WTC11 (cell line): ENCODE results near the gene TSC22D4. TPM values are rescaled to one million over a fixed set of nuclear protein-coding genes. Genes with fewer than 3 reads are reported as not detected.

ENCODE experiments used
- ATAC-seq: fragments of 200-7000 bp; cut with Tn5 transposase; 2 replicates; pipeline ENCODE4 v1.10.0; 2021; ENCODE audit warnings: mild to moderate bottlenecking, moderate library complexity
- CTCF ChIA-PET: fragments of 300-600 bp; sonication (Branson Sonifier 250); formaldehyde crosslinking; loops from one replicate; lab custom pipeline; 2021; ENCODE audit warnings: antibody characterized with exemption; lab: Charles Lee
- POLR2A ChIA-PET: fragments of 350-600 bp; sonication (Branson Sonifier 250); formaldehyde crosslinking; loops from one replicate; lab custom pipeline; 2021; ENCODE audit warnings: antibody characterized with exemption; lab: Charles Lee
- DNase-seq: peaks from one replicate; pipeline ENCODE4 v3.0.0; 2021; ENCODE audit warnings: low spot score
- H3K27ac Mint-ChIP-seq: 2 replicates; pipeline ENCODE4 v1.8.0; 2021; ENCODE audit warnings: mixed read lengths
- H3K27me3 Mint-ChIP-seq: 2 replicates; pipeline ENCODE4 v1.8.0; 2021; ENCODE audit warnings: low read depth, mild to moderate bottlenecking, moderate library complexity, mixed read lengths
- H3K36me3 Mint-ChIP-seq: 2 replicates; pipeline ENCODE4 v1.8.0; 2021; ENCODE audit warnings: mixed read lengths
- H3K4me1 Mint-ChIP-seq: 2 replicates; pipeline ENCODE4 v1.8.0; 2022; ENCODE audit warnings: mixed read lengths
- H3K4me3 Mint-ChIP-seq: 2 replicates; pipeline ENCODE4 v1.8.0; 2021; ENCODE audit warnings: mild to moderate bottlenecking, moderate library complexity, mixed read lengths
- H3K9me3 Mint-ChIP-seq: 2 replicates; pipeline ENCODE4 v1.8.0; 2021; ENCODE audit warnings: mixed read lengths
- ATF6 ChIP-seq: sonication (generic); formaldehyde crosslinking; IDR thresholded peaks from 2 replicates; pipeline ENCODE4 v1.8.1; 2023; ENCODE audit warnings: mild to moderate bottlenecking, missing genetic modification reagents
- ESRRA ChIP-seq: sonication (generic); formaldehyde crosslinking; IDR thresholded peaks from 2 replicates; pipeline ENCODE4 v1.8.1; 2022; ENCODE audit warnings: mild to moderate bottlenecking, missing genetic modification reagents, borderline replicate concordance
- FOXK1 ChIP-seq: sonication (generic); formaldehyde crosslinking; IDR thresholded peaks from 2 replicates; pipeline ENCODE4 v1.8.0; 2022; ENCODE audit warnings: mild to moderate bottlenecking, moderate library complexity, missing genetic modification reagents
- HMGA2 ChIP-seq: fragments of 250-450 bp; sonication (Bioruptor Pico); IDR thresholded peaks from 2 replicates; pipeline ENCODE4 v1.4.0; 2021; ENCODE audit warnings: mild to moderate bottlenecking, moderate library complexity
- IRF2 ChIP-seq: sonication (generic); formaldehyde crosslinking; IDR thresholded peaks from 2 replicates; pipeline ENCODE4 v1.8.0; 2022; ENCODE audit warnings: low read depth, missing genetic modification reagents, borderline replicate concordance
- JAZF1 ChIP-seq: fragments of 250-450 bp; sonication (Bioruptor Pico); IDR thresholded peaks from 2 replicates; pipeline ENCODE4 v1.9.0; 2021; ENCODE audit warnings: moderate library complexity, mild to moderate bottlenecking, inconsistent platforms
- JUN ChIP-seq: sonication (generic); formaldehyde crosslinking; IDR thresholded peaks from 2 replicates; pipeline ENCODE4 v1.8.0; 2023; ENCODE audit warnings: mild to moderate bottlenecking, missing genetic modification reagents
- NFATC4 ChIP-seq: fragments of 250-450 bp; sonication (Bioruptor Pico); IDR thresholded peaks from 2 replicates; pipeline ENCODE4 v1.9.0; 2021; ENCODE audit warnings: mild to moderate bottlenecking
- NFYB ChIP-seq: sonication (generic); formaldehyde crosslinking; conservative IDR thresholded peaks from 2 replicates; pipeline ENCODE4 v1.8.0; 2022; ENCODE audit warnings: low read depth, missing genetic modification reagents
- NR2C2 ChIP-seq: sonication (generic); formaldehyde crosslinking; IDR thresholded peaks from 2 replicates; pipeline ENCODE4 v1.8.0; 2022; ENCODE audit warnings: mild to moderate bottlenecking, missing genetic modification reagents
- RORB ChIP-seq: fragments of 250-450 bp; sonication (Bioruptor Pico); IDR thresholded peaks from 2 replicates; pipeline ENCODE4 v1.9.0; 2021; ENCODE audit warnings: mild to moderate bottlenecking
- SMAD3 ChIP-seq: sonication (generic); formaldehyde crosslinking; IDR thresholded peaks from 2 replicates; pipeline ENCODE4 v1.8.0; 2022; ENCODE audit warnings: missing genetic modification reagents, mild to moderate bottlenecking, borderline replicate concordance
- TP53 ChIP-seq: sonication (generic); formaldehyde crosslinking; IDR thresholded peaks from 2 replicates; pipeline ENCODE4 v1.8.1; 2023; ENCODE audit warnings: mild to moderate bottlenecking, missing genetic modification reagents
- ZMAT4 ChIP-seq: fragments of 250-450 bp; sonication (Bioruptor Pico); IDR thresholded peaks from 2 replicates; pipeline ENCODE4 v1.9.0; 2021; ENCODE audit warnings: mild to moderate bottlenecking
- ZNF219 ChIP-seq: sonication (generic); formaldehyde crosslinking; IDR thresholded peaks from 2 replicates; pipeline ENCODE4 v1.8.0; 2023; ENCODE audit warnings: missing genetic modification reagents, mild to moderate bottlenecking, borderline replicate concordance
- ZNF416 ChIP-seq: fragments of 250-450 bp; sonication (Bioruptor Pico); IDR thresholded peaks from 2 replicates; pipeline ENCODE4 v1.9.0; 2021; ENCODE audit warnings: mild to moderate bottlenecking, inconsistent platforms
- ZSCAN18 ChIP-seq: fragments of 250-450 bp; sonication (Bioruptor Pico); IDR thresholded peaks from 2 replicates; pipeline ENCODE4 v2.1.2; 2022; ENCODE audit warnings: mild to moderate bottlenecking, moderate library complexity
- total RNA-seq: library from RNA; stranded (reverse); gene quantifications from 3 replicates; pipeline ENCODE4 v1.2.3, GENCODE V29; 2021
- TF ChIP-seq, protein P1 (sequence below): sonication (generic); formaldehyde crosslinking; IDR thresholded peaks from 2 replicates; pipeline ENCODE4 v1.8.1; 2023; ENCODE audit warnings: mild to moderate bottlenecking, missing genetic modification reagents
- TF ChIP-seq, protein P2 (sequence below): sonication (generic); formaldehyde crosslinking; conservative IDR thresholded peaks from 2 replicates; pipeline ENCODE4 v1.8.1; 2022; ENCODE audit warnings: mild to moderate bottlenecking, missing genetic modification reagents

Gene TSC22D4
- total RNA-seq, 1 experiment from 2014 or later = 34.5 TPM

DNA sequence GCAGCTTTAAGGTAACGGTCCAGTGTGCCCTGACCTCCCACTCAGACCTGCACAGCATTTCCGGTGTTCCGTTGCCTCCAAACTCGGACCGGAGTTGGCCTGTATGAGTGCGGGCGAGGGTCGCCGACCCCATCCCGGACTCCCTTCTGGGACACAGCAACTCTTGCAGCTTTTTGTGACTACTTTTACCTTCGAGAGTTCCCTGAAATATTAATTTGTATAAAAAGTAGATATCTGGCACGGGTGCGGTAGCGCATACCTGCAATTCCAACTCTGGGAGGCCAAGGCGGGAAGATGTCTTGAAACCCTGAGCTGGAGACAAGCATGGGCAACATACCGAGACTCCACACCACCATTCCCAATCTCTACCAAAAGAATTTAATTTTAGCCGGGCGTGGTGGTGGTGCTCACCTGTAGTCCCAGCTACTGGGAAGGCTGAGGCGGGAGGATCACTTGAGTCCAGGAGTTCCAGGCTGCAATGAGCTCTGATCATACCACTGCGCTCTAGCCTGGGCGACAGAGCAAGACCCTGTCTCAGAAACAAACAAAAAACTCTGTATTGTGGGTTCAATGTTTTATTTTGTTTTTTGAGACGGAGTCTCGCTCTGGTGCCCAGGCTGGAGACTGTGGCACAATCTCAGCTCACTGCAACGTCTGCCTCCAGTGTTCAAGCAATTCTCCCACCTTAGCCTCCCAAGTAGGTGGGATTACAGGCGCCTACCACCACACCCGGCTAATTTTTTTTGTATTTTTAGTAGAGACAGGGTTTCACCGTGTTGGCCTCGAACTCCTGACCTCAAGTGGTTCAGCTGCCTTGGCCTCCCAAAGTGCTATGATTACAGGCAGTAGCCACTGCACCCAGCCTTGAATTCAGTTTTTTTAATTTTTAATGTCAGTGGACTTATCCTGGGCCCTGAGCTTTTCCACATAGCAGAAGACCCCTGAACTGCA lies 41.6 kb downstream of the TSC22D4 start:
- ATAC-seq (no peak), DNase-seq (no peak)
- POLR2A ChIA-PET = interaction anchor here (0.6 to 3.7 kb wide), 5 partner anchors 8 to 417 kb away, joined by 3 to 13 read pairs (median 5); partner anchors contain the start of gene ZCWPW1
- Mint-ChIP-seq H3K27me3 (no peaks in the 10 kb centered on the region), H3K27ac (no peak overlapping the region; the same call in 1 of the 2 replicates), H3K9me3 (no peaks in the 10 kb centered on the region), H3K4me3 (peak overlapping the region; percentile 87), H3K36me3 (peaks cover 25% of the 10 kb centered on the region), H3K4me1 (peaks cover 23% of the 10 kb centered on the region)
- CTCF ChIA-PET = interaction anchor here (0.6 to 2.1 kb wide), 10 partner anchors 13 to 426 kb away, joined by 3 to 16 read pairs (median 4); partner anchors contain the start of gene FBXO24
- TF ChIP-seq, protein P1, sequence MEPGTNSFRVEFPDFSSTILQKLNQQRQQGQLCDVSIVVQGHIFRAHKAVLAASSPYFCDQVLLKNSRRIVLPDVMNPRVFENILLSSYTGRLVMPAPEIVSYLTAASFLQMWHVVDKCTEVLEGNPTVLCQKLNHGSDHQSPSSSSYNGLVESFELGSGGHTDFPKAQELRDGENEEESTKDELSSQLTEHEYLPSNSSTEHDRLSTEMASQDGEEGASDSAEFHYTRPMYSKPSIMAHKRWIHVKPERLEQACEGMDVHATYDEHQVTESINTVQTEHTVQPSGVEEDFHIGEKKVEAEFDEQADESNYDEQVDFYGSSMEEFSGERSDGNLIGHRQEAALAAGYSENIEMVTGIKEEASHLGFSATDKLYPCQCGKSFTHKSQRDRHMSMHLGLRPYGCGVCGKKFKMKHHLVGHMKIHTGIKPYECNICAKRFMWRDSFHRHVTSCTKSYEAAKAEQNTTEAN (CRISPR knock-in tag) = no peak
- TF ChIP-seq SMAD3 (CRISPR knock-in tag) (no peak), NFYB (CRISPR knock-in tag) (no peak), NFATC4 (CRISPR knock-in tag) (no peak), NR2C2 (CRISPR knock-in tag) (no peak), ESRRA (CRISPR knock-in tag) (no peak), ZMAT4 (no peak), ATF6 (CRISPR knock-in tag) (no peak), ZNF219 (CRISPR knock-in tag) (no peak), HMGA2 (CRISPR knock-in tag) (no peak), FOXK1 (CRISPR knock-in tag) (no peak), JAZF1 (CRISPR knock-in tag) (no peak), RORB (CRISPR knock-in tag) (no peak), IRF2 (CRISPR knock-in tag) (no peak), ZSCAN18 (CRISPR knock-in tag) (no peak), ZNF416 (CRISPR knock-in tag) (no peak), TP53 (CRISPR knock-in tag) (no peak), JUN (CRISPR knock-in tag) (no peak)
- TF ChIP-seq, protein P2, sequence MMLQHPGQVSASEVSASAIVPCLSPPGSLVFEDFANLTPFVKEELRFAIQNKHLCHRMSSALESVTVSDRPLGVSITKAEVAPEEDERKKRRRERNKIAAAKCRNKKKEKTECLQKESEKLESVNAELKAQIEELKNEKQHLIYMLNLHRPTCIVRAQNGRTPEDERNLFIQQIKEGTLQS = no peak
